ENCODE results near the gene DES. TPM values are rescaled to one million over a fixed set of nuclear protein-coding genes. Genes with fewer than 3 reads are reported as not detected.

The DES gene
- total and polyA plus RNA-seq, 2 of the 13 experiments (the other 11 are each of a cell fraction or from before 2014, with no cell fraction given): not detected

- 29% methylated on average over 8 of the region's 8 CpGs for WGBS (ENCODE audit: low lambda C conversion rate)
- ATAC-seq: no peak
- CTCF ChIA-PET (ENCODE audit: low intra/inter-chr PET ratio, low total read pairs): no interaction called here
These were observed 9.5 kb upstream of the DES start for GRCh38 chr2:219408631-219409030.

GRCh38 chr2:219409619-219410018, 8.6 kb upstream of the DES start:
- FAIRE-seq (no peak), DNase-seq (ENCODE audit: low spot score) (no peak), ATAC-seq (no peak)
- no TSS peak for BruUV-seq (replicated peaks)
- ChIA-PET CTCF (ENCODE audit: low intra/inter-chr PET ratio, low total read pairs) (no interaction called here), POLR2A (no interaction called here)
- intact Hi-C loops (cut with micrococcal nuclease; ENCODE audit: unreplicated experiment) (loop anchor here (1.0 kb wide), 1 partner anchor 42 kb away; no protein-coding TSS in a partner anchor), in situ Hi-C loops (cut with HindIII; ENCODE audit: extremely low pct_ligation_motif_present, low pct_unique_long_range_greater_than_20kb) (no loop called here)
- H3K79me2 ChIP-seq (ENCODE audit: insufficient read depth, low read length): no peaks in the 10 kb centered on the region
- H3K36me3 ChIP-seq (replicated peaks in 1 of 2; ENCODE audit: control insufficient read depth in 1 of 2, insufficient read depth in 2 of 2, low read length in 2 of 2): no peaks in the 10 kb centered on the region
- H3K27me3 ChIP-seq (ENCODE audit: control insufficient read depth in 1 of 2, insufficient read depth in 2 of 2, low read length in 2 of 2): peaks cover 3 to 18% of the 10 kb centered on the region in 2 experiments; a peak in 3 of 5 replicates
- peak; percentile 69 for TF ChIP-seq ZNF770 (CRISPR knock-in tag; IDR thresholded peaks at IDR 0.05)
- TF ChIP-seq SIN3B (IDR thresholded peaks at IDR 0.05; ENCODE audit: low read length): no peak
- H4K20me1 ChIP-seq (ENCODE audit: insufficient read depth, low read length): no peaks in the 10 kb centered on the region; the same call in 1 of the 2 replicates
- H3K9ac ChIP-seq (ENCODE audit: insufficient read depth, low read depth, low read length): no peak overlapping the region
- H3K4me1 ChIP-seq (ENCODE audit: insufficient read depth, low read length): peaks cover 23% of the 10 kb centered on the region
- H3K9me3 ChIP-seq (ENCODE audit: low read length): no peaks in the 10 kb centered on the region
- no peak overlapping the region for H3K4me3 ChIP-seq (replicated peaks in 1 of 3; ENCODE audit: insufficient read depth in 1 of 3, low read depth in 2 of 3, low read length in 3 of 3)
- H2AFZ ChIP-seq (ENCODE audit: low read length): no peak overlapping the region
- H3K27ac ChIP-seq (ENCODE audit: extremely low read length, insufficient read depth, low read length): no peak overlapping the region
- H3K4me2 ChIP-seq (ENCODE audit: low read depth, low read length): no peak overlapping the region
- 43% methylated on average over 5 of the region's 5 CpGs for WGBS (ENCODE audit: low lambda C conversion rate)

More at GRCh38 chr2:219408631-219409030, 9.5 kb upstream of the DES start:
- no peak overlapping the region for H3K4me3 ChIP-seq (replicated peaks in 1 of 3; ENCODE audit: insufficient read depth in 1 of 3, low read depth in 2 of 3, low read length in 3 of 3)
- H3K9me3 ChIP-seq (ENCODE audit: low read length): no peaks in the 10 kb centered on the region
- no peaks in the 10 kb centered on the region for H3K79me2 ChIP-seq (ENCODE audit: insufficient read depth, low read length)
- H3K4me1 ChIP-seq (ENCODE audit: insufficient read depth, low read length): peaks cover 27% of the 10 kb centered on the region
- peaks cover 3 to 26% of the 10 kb centered on the region in 2 experiments; a peak in 3 of 5 replicates for H3K27me3 ChIP-seq (ENCODE audit: control insufficient read depth in 1 of 2, insufficient read depth in 2 of 2, low read length in 2 of 2)
- DNase-seq (ENCODE audit: low spot score): no peak
- POLR2A ChIA-PET: no interaction called here
- intact Hi-C loops (cut with micrococcal nuclease; ENCODE audit: unreplicated experiment): no loop called here
- H4K20me1 ChIP-seq (ENCODE audit: insufficient read depth, low read length): no peaks in the 10 kb centered on the region; the same call in 1 of the 2 replicates
- in situ Hi-C loops (cut with HindIII; ENCODE audit: extremely low pct_ligation_motif_present, low pct_unique_long_range_greater_than_20kb): no loop called here
- H3K9ac ChIP-seq (ENCODE audit: insufficient read depth, low read depth, low read length): no peak overlapping the region
- no peak for FAIRE-seq
- H3K36me3 ChIP-seq (replicated peaks in 1 of 2; ENCODE audit: control insufficient read depth in 1 of 2, insufficient read depth in 2 of 2, low read length in 2 of 2): no peaks in the 10 kb centered on the region
- H2AFZ ChIP-seq (ENCODE audit: low read length): no peak overlapping the region
- H3K4me2 ChIP-seq (ENCODE audit: low read depth, low read length): no peak overlapping the region
- no TSS peak for BruUV-seq (replicated peaks)
- TF ChIP-seq TSC22D2 (CRISPR knock-in tag; IDR thresholded peaks at IDR 0.05; ENCODE audit: borderline replicate concordance): no peak
- no peak for TF ChIP-seq ATM (IDR thresholded peaks at IDR 0.05; ENCODE audit: borderline replicate concordance)
- no peak for TF ChIP-seq ZNF225 (CRISPR knock-in tag; IDR thresholded peaks at IDR 0.05)
- no peak for TF ChIP-seq MYC (CRISPR knock-in tag; IDR thresholded peaks at IDR 0.05; ENCODE audit: borderline replicate concordance)
- H3K27ac ChIP-seq (ENCODE audit: extremely low read length, insufficient read depth, low read length): no peak overlapping the region

All from HepG2 (cell line).